Measurements from ENCODE around the gene ITGA4. TPM values are rescaled to one million over a fixed set of nuclear protein-coding genes. Genes with fewer than 3 reads are reported as not detected.

ITGA4 gene
- total and polyA plus RNA-seq, 9 donors, result 1.0 to 7.2 (median 2.1) TPM

DNA sequence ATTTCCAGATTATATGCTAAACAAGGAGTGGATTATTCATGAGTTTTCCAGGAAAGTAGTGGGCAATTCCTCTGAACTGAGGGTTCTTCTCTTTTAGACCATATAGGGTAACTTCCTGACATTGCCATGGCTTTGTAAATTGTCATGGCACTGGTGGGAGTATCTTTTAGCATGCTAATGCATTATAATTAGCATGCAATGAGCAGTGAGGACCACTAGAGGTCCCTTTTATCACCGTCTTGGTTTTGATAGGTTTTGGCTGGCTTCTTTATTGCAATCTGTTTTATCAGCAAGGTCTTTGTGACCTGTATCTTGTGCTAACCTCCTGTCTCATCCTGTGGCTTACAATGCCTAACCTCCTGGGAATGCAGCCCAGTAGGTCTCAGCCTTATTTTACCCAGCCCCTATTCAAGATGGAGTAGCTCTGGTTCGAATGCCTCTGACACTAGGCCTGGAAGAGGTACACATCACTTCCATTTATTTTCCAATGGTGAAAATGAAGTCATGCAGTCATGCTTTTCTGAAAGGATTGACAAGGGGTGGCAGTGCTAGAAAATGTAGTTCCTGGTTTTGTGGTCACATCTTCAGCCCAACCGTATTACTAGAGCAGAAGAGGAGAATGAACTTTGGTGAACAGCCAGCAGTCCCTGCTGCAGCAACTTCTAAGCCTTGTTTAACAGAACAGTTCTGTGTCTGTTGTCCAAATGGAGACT lies 26.6 kb upstream of the ITGA4 start:
- Histone ChIP-seq H3K9me3 (no peaks in the 10 kb centered on the region), H3K4me1 (ENCODE audit: insufficient read depth) (no peaks in the 10 kb centered on the region), H3K27me3 (no peaks in the 10 kb centered on the region), H3K36me3 (no peaks in the 10 kb centered on the region), H3K4me3 (no peak overlapping the region), H3K27ac (no peak overlapping the region)
- intact Hi-C loops (cut with DNase I), result no loop called here
- TF ChIP-seq POLR2A (IDR thresholded peaks at IDR 0.05) (no peak), EP300 (IDR thresholded peaks at IDR 0.05) (no peak)
- TF ChIP-seq, protein P1, sequence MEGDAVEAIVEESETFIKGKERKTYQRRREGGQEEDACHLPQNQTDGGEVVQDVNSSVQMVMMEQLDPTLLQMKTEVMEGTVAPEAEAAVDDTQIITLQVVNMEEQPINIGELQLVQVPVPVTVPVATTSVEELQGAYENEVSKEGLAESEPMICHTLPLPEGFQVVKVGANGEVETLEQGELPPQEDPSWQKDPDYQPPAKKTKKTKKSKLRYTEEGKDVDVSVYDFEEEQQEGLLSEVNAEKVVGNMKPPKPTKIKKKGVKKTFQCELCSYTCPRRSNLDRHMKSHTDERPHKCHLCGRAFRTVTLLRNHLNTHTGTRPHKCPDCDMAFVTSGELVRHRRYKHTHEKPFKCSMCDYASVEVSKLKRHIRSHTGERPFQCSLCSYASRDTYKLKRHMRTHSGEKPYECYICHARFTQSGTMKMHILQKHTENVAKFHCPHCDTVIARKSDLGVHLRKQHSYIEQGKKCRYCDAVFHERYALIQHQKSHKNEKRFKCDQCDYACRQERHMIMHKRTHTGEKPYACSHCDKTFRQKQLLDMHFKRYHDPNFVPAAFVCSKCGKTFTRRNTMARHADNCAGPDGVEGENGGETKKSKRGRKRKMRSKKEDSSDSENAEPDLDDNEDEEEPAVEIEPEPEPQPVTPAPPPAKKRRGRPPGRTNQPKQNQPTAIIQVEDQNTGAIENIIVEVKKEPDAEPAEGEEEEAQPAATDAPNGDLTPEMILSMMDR (IDR thresholded peaks at IDR 0.05), result no peak
- DNase-seq, result no peak
- WGBS, 3 donors, result 48 to 50% (median 49%) methylated on average over 3 of the region's 3 CpGs

DNA sequence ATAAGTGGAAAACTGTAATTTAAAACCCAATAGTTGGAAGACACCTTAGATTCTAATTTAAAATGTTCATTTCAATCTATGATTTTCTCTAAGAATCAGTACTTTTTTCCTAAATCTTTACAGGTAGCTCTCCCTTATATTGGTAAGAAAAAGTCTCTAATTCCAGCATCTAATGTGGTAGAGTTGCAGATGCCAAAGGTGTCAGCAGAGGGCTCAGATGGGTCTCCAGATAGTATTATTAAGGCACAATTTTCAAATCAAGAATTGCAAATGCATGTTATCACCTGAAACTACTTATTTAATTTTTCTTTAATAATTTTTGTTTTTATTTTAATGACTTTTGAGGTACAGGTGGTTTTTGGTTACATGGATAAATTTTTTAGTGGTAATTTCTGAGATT lies 25.5 kb upstream of the ITGA4 start:
- DNase-seq, result no peak
- Histone ChIP-seq H3K4me3 (no peak overlapping the region), H3K36me3 (no peaks in the 10 kb centered on the region), H3K4me1 (ENCODE audit: insufficient read depth) (no peaks in the 10 kb centered on the region), H3K9me3 (no peaks in the 10 kb centered on the region), H3K27ac (no peak overlapping the region), H3K27me3 (no peaks in the 10 kb centered on the region)
- intact Hi-C loops (cut with DNase I), result no loop called here
- TF ChIP-seq POLR2A (IDR thresholded peaks at IDR 0.05), result no peak
- TF ChIP-seq, protein P1 (IDR thresholded peaks at IDR 0.05), result no peak
- no peak for TF ChIP-seq EP300 (IDR thresholded peaks at IDR 0.05)

DNA sequence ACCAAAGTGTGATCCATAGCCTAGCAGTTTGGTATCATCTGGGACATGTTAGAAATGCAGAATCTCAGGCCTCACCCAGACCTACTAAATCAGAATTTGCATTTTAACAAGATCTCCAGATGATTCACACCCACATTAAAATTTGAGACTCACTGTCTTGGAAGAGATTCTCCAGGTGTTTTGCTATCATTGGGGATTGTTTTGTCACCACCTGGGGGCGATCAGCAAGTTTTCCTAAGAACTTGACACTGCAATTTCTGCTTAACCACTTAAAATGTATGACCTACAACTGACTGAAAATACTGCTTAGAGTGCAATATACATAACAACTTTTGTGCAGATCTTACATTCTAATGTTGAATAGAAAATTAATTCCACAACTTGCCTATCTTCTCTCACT lies 18.9 kb upstream of the ITGA4 start:
- TF ChIP-seq, protein P1 (IDR thresholded peaks at IDR 0.05), result no peak
- TF ChIP-seq POLR2A (IDR thresholded peaks at IDR 0.05) (no peak), EP300 (IDR thresholded peaks at IDR 0.05) (no peak)
- Histone ChIP-seq H3K4me3 (no peak overlapping the region), H3K27me3 (no peaks in the 10 kb centered on the region), H3K36me3 (no peaks in the 10 kb centered on the region), H3K9me3 (no peaks in the 10 kb centered on the region), H3K4me1 (ENCODE audit: insufficient read depth) (no peaks in the 10 kb centered on the region), H3K27ac (no peak overlapping the region)
- DNase-seq, result no peak
- intact Hi-C loops (cut with DNase I), result no loop called here
- 30 to 61% (median 47%) methylated on average over 1 of the region's 1 CpG for WGBS, 3 donors

DNA sequence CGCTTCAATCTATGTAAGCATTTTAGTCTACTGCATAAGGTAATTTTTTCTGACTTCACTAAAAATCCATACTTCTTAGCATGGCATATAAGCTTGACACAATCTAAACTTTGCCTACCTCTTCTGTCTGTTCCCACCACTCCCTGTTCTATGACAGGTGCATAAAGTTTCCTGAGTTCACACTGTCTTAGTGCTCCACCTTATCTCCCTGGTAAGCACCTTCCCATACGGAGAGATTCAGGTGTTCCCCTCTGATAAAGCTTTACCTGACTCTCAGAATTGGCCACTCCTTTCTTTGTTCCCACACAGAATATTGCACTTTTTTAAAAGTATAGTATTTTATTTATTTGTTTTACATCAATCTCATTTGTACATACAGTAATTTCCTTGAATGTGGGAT lies 16.8 kb upstream of the ITGA4 start:
- WGBS, 3 donors, result 87 to 95% (median 91%) methylated on average over 2 of the region's 2 CpGs
- H3K9me3 ChIP-seq, result no peaks in the 10 kb centered on the region
- H3K4me1 ChIP-seq (ENCODE audit: insufficient read depth), result no peaks in the 10 kb centered on the region
- DNase-seq, result no peak
- H3K36me3 ChIP-seq, result no peaks in the 10 kb centered on the region
- no peaks in the 10 kb centered on the region for H3K27me3 ChIP-seq
- TF ChIP-seq POLR2A (IDR thresholded peaks at IDR 0.05), result no peak
- H3K4me3 ChIP-seq, result no peak overlapping the region
- intact Hi-C loops (cut with DNase I), result no loop called here
- H3K27ac ChIP-seq, result no peak overlapping the region

DNA sequence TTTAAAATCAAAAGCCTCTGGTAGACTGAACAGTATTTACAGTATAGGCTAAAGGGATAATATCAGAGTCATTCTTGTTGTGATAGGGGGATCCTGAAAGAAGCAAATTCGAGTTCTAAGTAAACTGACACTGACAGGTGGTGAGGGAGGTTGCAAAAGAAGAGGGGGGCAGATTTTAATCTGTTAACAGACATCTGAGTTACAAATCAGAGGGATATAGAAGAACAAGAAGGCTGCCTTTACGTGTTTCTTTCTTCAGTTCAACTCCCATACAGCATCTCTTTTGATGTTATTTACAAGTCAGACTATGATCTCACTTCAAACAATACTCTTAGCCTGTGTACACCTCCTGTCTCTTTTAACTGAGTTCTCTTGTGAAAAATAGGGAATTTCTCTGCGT lies 16.3 kb upstream of the ITGA4 start:
- Histone ChIP-seq H3K9me3 (no peaks in the 10 kb centered on the region), H3K4me1 (ENCODE audit: insufficient read depth) (no peaks in the 10 kb centered on the region), H3K27me3 (no peaks in the 10 kb centered on the region), H3K27ac (no peak overlapping the region), H3K36me3 (no peaks in the 10 kb centered on the region), H3K4me3 (no peak overlapping the region)
- 68 to 72% (median 68%) methylated on average over 3 of the region's 3 CpGs for WGBS, 3 donors
- intact Hi-C loops (cut with DNase I), result no loop called here
- TF ChIP-seq POLR2A (IDR thresholded peaks at IDR 0.05), result no peak
- no peak for TF ChIP-seq EP300 (IDR thresholded peaks at IDR 0.05)
- TF ChIP-seq, protein P1 (IDR thresholded peaks at IDR 0.05), result no peak
- no peak for DNase-seq

Measured in ovary (tissue), 9 donors.